ENCODE data around the gene RAB30.
"Not testable (repeated sequence)": the region's sequence is repeated elsewhere in the genome, so short reads cannot be mapped to it uniquely, and the experiment has no call there.

RAB30 gene

GRCh38 chr11:83014951-83015350, 56.7 kb downstream of the RAB30 start:
- Histone ChIP-seq H3K36me3 (ENCODE audit: control insufficient read depth in 5 of 5, insufficient read depth in 5 of 5, low read length in 5 of 5) (no peaks in the 10 kb centered on the region), H3K9ac (ENCODE audit: low read length in 5 of 5) (no peak overlapping the region), H3K27ac (ENCODE audit: low read depth, low read length) (no peak overlapping the region), H3K4me3 (ENCODE audit: low read depth in 1 of 5, low read length in 5 of 5) (no peak overlapping the region), H3K4me1 (ENCODE audit: control insufficient read depth in 5 of 5, insufficient read depth in 5 of 5, low read length in 5 of 5) (peaks cover 0 to 23% (median 19%) of the 10 kb centered on the region in 5 donors), H3K9me3 (ENCODE audit: control insufficient read depth in 5 of 5, low read length in 5 of 5) (no peaks in the 10 kb centered on the region), H3K27me3 (ENCODE audit: control insufficient read depth in 5 of 5, insufficient read depth in 4 of 5, low read length in 5 of 5) (no peaks in the 10 kb centered on the region)

GRCh38 chr11:83012168-83013067, 59.3 kb downstream of the RAB30 start:
- Histone ChIP-seq H3K9ac (ENCODE audit: low read length in 5 of 5) (no peak overlapping the region), H3K9me3 (ENCODE audit: control insufficient read depth in 5 of 5, low read length in 5 of 5) (no peaks in the 10 kb centered on the region), H3K27me3 (ENCODE audit: control insufficient read depth in 5 of 5, insufficient read depth in 4 of 5, low read length in 5 of 5) (no peaks in the 10 kb centered on the region), H3K27ac (ENCODE audit: low read depth, low read length) (no peak overlapping the region), H3K36me3 (ENCODE audit: control insufficient read depth in 5 of 5, insufficient read depth in 5 of 5, low read length in 5 of 5) (no peaks in the 10 kb centered on the region), H3K4me1 (ENCODE audit: control insufficient read depth in 5 of 5, insufficient read depth in 5 of 5, low read length in 5 of 5) (peaks cover 7 to 33% (median 28%) of the 10 kb centered on the region in 5 donors), H3K4me3 (ENCODE audit: low read depth in 1 of 5, low read length in 5 of 5) (no peak overlapping the region)

- Histone ChIP-seq H3K9ac (ENCODE audit: low read length in 5 of 5) (no peak overlapping the region), H3K27me3 (ENCODE audit: control insufficient read depth in 5 of 5, insufficient read depth in 4 of 5, low read length in 5 of 5) (no peaks in the 10 kb centered on the region), H3K36me3 (ENCODE audit: control insufficient read depth in 5 of 5, insufficient read depth in 5 of 5, low read length in 5 of 5) (no peaks in the 10 kb centered on the region), H3K9me3 (ENCODE audit: control insufficient read depth in 5 of 5, low read length in 5 of 5) (no peaks in the 10 kb centered on the region), H3K27ac (ENCODE audit: low read depth, low read length) (no peak overlapping the region), H3K4me1 (ENCODE audit: control insufficient read depth in 5 of 5, insufficient read depth in 5 of 5, low read length in 5 of 5) (peaks cover 7 to 41% (median 37%) of the 10 kb centered on the region in 5 donors), H3K4me3 (ENCODE audit: low read depth in 1 of 5, low read length in 5 of 5) (no peak overlapping the region)
Observed at GRCh38 chr11:83011333-83012167, 60.1 kb downstream of the RAB30 start.

- Histone ChIP-seq H3K36me3 (ENCODE audit: control insufficient read depth in 5 of 5, insufficient read depth in 5 of 5, low read length in 5 of 5) (no peaks in the 10 kb centered on the region), H3K4me3 (ENCODE audit: low read depth in 1 of 5, low read length in 5 of 5) (no peak overlapping the region), H3K4me1 (ENCODE audit: control insufficient read depth in 5 of 5, insufficient read depth in 5 of 5, low read length in 5 of 5) (peaks cover 7 to 45% (median 39%) of the 10 kb centered on the region in 5 donors), H3K9ac (ENCODE audit: low read length in 5 of 5) (no peak overlapping the region), H3K27me3 (ENCODE audit: control insufficient read depth in 5 of 5, insufficient read depth in 4 of 5, low read length in 5 of 5) (no peaks in the 10 kb centered on the region), H3K27ac (ENCODE audit: low read depth, low read length) (no peak overlapping the region), H3K9me3 (ENCODE audit: control insufficient read depth in 5 of 5, low read length in 5 of 5) (no peaks in the 10 kb centered on the region)
Observed at GRCh38 chr11:83009999-83010398, 61.7 kb downstream of the RAB30 start.

GRCh38 chr11:83009136-83009535, 62.6 kb downstream of the RAB30 start:
- peaks cover 7 to 45% (median 39%) of the 10 kb centered on the region in 5 donors for H3K4me1 ChIP-seq (ENCODE audit: control insufficient read depth in 5 of 5, insufficient read depth in 5 of 5, low read length in 5 of 5)
- not testable (repeated sequence) for H3K27ac ChIP-seq (ENCODE audit: low read depth, low read length); H3K9ac ChIP-seq (ENCODE audit: low read length in 5 of 5)

GRCh38 chr11:83008581-83008923, 63.1 kb downstream of the RAB30 start:
- no peaks in the 10 kb centered on the region for H3K9me3 ChIP-seq (ENCODE audit: control insufficient read depth in 5 of 5, low read length in 5 of 5)
- H3K9ac ChIP-seq (ENCODE audit: low read length in 5 of 5): no peak overlapping the region
- peaks cover 7 to 43% (median 36%) of the 10 kb centered on the region in 5 donors for H3K4me1 ChIP-seq (ENCODE audit: control insufficient read depth in 5 of 5, insufficient read depth in 5 of 5, low read length in 5 of 5)
- no peak overlapping the region for H3K4me3 ChIP-seq (ENCODE audit: low read depth in 1 of 5, low read length in 5 of 5)
- no peaks in the 10 kb centered on the region for H3K27me3 ChIP-seq (ENCODE audit: control insufficient read depth in 5 of 5, insufficient read depth in 4 of 5, low read length in 5 of 5)
- no peaks in the 10 kb centered on the region for H3K36me3 ChIP-seq (ENCODE audit: control insufficient read depth in 5 of 5, insufficient read depth in 5 of 5, low read length in 5 of 5)
- no peak overlapping the region for H3K27ac ChIP-seq (ENCODE audit: low read depth, low read length)

More at GRCh38 chr11:83009136-83009535, 62.6 kb downstream of the RAB30 start:
- not testable (repeated sequence) for H3K27me3 ChIP-seq (ENCODE audit: control insufficient read depth in 5 of 5, insufficient read depth in 4 of 5, low read length in 5 of 5); H3K36me3 ChIP-seq (ENCODE audit: control insufficient read depth in 5 of 5, insufficient read depth in 5 of 5, low read length in 5 of 5); H3K9me3 ChIP-seq (ENCODE audit: control insufficient read depth in 5 of 5, low read length in 5 of 5); H3K4me3 ChIP-seq (ENCODE audit: low read depth in 1 of 5, low read length in 5 of 5)

GRCh38 chr11:83007909-83008580, 63.7 kb downstream of the RAB30 start:
- Histone ChIP-seq H3K27me3 (ENCODE audit: control insufficient read depth in 5 of 5, insufficient read depth in 4 of 5, low read length in 5 of 5) (no peaks in the 10 kb centered on the region), H3K9ac (ENCODE audit: low read length in 5 of 5) (peak overlapping the region in 3 of 5 donors; percentile 34 to 63 (median 35)), H3K4me1 (ENCODE audit: control insufficient read depth in 5 of 5, insufficient read depth in 5 of 5, low read length in 5 of 5) (peaks cover 7 to 38% (median 32%) of the 10 kb centered on the region in 5 donors), H3K9me3 (ENCODE audit: control insufficient read depth in 5 of 5, low read length in 5 of 5) (no peaks in the 10 kb centered on the region), H3K4me3 (ENCODE audit: low read depth in 1 of 5, low read length in 5 of 5) (peak overlapping the region in 1 of 5 donors; percentile 38), H3K27ac (ENCODE audit: low read depth, low read length) (peak overlapping the region; percentile 62), H3K36me3 (ENCODE audit: control insufficient read depth in 5 of 5, insufficient read depth in 5 of 5, low read length in 5 of 5) (no peaks in the 10 kb centered on the region)

- Histone ChIP-seq H3K4me1 (ENCODE audit: control insufficient read depth in 5 of 5, insufficient read depth in 5 of 5, low read length in 5 of 5) (peaks cover 7 to 35% (median 29%) of the 10 kb centered on the region in 5 donors), H3K27ac (ENCODE audit: low read depth, low read length) (no peak overlapping the region), H3K27me3 (ENCODE audit: control insufficient read depth in 5 of 5, insufficient read depth in 4 of 5, low read length in 5 of 5) (no peaks in the 10 kb centered on the region), H3K9ac (ENCODE audit: low read length in 5 of 5) (peak overlapping the region in 2 of 5 donors; percentile 34 to 63), H3K36me3 (ENCODE audit: control insufficient read depth in 5 of 5, insufficient read depth in 5 of 5, low read length in 5 of 5) (no peaks in the 10 kb centered on the region), H3K9me3 (ENCODE audit: control insufficient read depth in 5 of 5, low read length in 5 of 5) (no peaks in the 10 kb centered on the region), H3K4me3 (ENCODE audit: low read depth in 1 of 5, low read length in 5 of 5) (peak overlapping the region in 1 of 5 donors; percentile 38)
Observed at GRCh38 chr11:83007477-83007876, 64.2 kb downstream of the RAB30 start.

GRCh38 chr11:83006877-83007330, 64.8 kb downstream of the RAB30 start:
- H3K9ac ChIP-seq (ENCODE audit: low read length in 5 of 5): peak overlapping the region in 1 of 5 donors; percentile 35
- H3K4me1 ChIP-seq (ENCODE audit: control insufficient read depth in 5 of 5, insufficient read depth in 5 of 5, low read length in 5 of 5): peaks cover 7 to 33% (median 30%) of the 10 kb centered on the region in 5 donors
- H3K27ac ChIP-seq (ENCODE audit: low read depth, low read length): peak overlapping the region; percentile 48
- no peaks in the 10 kb centered on the region for H3K9me3 ChIP-seq (ENCODE audit: control insufficient read depth in 5 of 5, low read length in 5 of 5)
- H3K4me3 ChIP-seq (ENCODE audit: low read depth in 1 of 5, low read length in 5 of 5): no peak overlapping the region
- no peaks in the 10 kb centered on the region for H3K36me3 ChIP-seq (ENCODE audit: control insufficient read depth in 5 of 5, insufficient read depth in 5 of 5, low read length in 5 of 5)
- H3K27me3 ChIP-seq (ENCODE audit: control insufficient read depth in 5 of 5, insufficient read depth in 4 of 5, low read length in 5 of 5): no peaks in the 10 kb centered on the region
